Activated CD4-positive, CD25-positive, alpha-beta regulatory T cell treated with anti-CD3 and anti-CD28 coated beads, Interleukin-2, amount 50 U/mL, for 72 hours (primary cell): ENCODE measurements around the gene NCOR2.

Experiments used
- DNase-seq: peaks from one replicate; pipeline ENCODE4 v3.0.0; 2021

The NCOR2 gene

DNA sequence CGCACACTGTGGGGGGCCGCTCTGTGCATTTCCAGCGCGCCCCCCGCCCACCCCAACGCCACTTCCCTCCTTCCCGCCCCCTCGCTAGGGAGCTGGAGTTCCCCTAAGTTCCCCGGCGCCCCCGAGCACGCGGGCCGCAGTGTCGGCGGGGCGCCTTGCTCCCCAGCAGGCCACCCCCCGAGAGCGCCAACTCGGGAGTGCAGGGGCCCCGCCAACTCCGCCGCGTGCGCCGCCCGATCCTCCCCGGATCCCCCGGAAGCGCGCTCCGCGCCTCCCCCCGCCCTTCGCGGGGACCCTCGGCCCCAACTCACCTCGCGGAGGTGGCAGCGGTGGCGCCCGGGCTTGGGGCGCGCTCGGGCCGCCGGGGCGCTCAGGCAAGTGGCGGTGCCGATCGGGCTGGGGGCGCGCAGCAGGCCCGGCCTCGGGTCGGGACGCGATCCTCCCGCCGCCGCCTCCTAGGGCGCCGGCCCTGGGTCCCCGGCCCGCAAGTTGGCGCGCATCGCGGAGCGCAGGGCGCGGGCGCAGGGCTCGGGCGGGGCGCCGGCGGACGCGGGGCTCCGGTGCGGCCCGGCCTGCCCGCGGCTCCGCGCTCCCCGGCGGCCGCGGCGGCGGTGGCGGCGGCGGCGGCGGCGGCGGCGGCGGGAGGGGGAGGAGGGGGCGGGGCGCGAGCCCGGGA lies at the start of gene NCOR2:
NCOR2 (minus strand) TSS at position 616 of the 676 bp plus-strand sequence. CDS start 72,361 bp downstream, outside the sequence.
- peak; percentile 58 for DNase-seq

DNA sequence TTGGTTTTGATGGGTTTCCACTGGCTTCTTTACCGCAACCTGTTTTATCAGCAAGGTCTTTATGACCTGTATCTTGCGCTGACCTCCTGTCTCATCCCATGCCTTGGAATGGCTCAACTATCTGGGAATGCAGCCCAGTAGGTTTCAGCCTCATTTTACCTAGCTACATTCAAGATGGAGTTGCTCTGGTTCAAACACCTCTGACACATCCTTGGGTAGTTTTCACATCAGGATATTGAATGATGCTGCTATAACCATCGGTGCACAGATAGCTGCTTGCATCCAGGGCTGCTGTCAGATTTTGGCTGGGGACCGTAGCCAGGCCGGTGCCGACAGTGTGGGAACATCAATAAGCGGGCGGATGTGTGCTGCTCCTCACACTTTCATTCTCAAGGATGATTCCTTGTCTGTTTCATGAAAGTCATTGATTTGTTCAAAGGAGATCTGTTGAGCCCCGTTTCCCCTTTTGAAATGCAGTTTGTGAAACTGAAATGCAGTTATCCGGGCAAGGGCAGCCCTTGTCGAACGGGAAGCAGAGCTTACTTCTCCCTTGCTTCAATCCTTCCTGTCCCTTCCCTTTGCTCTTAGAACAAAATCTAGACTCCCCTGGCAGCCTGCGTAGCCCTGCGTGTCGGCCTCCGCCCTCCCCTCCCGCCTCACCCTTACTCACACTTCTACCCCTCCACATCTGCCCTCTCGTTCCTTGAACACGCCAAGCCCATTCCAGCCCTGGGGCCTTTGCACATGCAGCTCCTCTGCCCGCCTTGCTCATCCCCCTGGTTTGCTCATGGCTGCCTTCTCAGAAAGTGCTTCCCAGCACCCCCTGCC lies 49.2 kb upstream of the NCOR2 start:
- DNase-seq = no peak

- DNase-seq = no peak
Measured at GRCh38 chr12:124614512-124615292, 47.3 kb upstream of the NCOR2 start.

DNA sequence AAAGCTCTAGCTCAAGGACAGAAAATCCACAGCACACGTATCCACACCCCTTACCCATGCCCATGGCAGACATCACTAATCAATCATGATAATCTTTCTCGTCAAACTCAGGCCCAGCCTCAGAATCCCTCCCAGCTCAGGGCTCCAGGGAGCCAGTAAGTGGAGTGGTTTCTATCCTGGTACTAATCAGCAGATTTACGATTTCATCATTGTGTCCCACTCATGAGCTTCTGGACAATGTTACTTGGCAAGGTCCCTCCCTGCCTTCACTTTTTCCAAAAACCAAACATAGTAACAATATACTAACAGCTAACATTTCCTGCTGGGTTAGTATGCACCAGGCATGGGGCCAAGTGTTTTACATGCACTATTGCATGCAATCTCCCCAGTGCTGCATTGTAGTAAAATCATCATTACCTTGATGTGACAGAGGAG lies 45.8 kb upstream of the NCOR2 start:
- no peak for DNase-seq

GRCh38 chr12:124612410-124612680 lies 44.9 kb upstream of the NCOR2 start:
- no peak for DNase-seq

DNA sequence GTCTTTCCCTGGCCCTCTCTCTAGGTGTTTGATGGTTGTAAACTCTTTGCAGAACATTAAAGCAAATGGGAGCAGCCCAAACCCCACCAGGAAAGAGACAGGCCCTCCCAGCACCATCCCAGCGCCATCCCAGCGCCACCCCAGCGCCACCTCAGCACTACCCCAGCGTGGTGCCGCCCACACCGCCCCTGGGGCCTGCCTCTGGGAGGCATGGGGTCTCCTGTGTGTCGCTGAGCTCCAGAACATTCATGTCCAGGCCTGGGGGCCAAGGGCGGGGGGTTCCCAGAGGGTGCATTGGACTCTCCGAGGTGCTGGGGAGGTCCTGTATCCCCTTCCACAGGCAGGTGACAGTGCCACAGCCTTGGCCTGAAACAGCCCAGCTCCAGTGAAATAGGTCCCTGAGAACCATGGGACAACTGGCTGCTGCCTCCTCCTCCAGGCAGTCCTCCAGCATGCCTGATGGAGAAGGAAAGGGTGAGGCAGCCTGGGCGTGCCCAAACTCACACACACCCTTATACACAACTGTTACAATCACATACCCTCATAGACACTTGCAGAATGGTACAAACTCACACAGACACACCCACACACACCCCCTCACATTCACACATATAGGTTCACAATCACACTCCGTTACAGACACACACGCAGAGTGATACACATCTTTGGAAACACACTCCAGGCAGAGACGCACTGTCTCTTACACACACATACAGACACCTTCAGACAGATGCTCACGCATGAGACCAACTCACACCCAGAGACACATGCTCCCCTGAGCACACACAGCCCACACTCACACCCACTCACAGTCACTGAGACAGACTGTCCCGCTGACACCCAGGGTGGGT lies 44.4 kb upstream of the NCOR2 start:
- no peak for DNase-seq

DNA sequence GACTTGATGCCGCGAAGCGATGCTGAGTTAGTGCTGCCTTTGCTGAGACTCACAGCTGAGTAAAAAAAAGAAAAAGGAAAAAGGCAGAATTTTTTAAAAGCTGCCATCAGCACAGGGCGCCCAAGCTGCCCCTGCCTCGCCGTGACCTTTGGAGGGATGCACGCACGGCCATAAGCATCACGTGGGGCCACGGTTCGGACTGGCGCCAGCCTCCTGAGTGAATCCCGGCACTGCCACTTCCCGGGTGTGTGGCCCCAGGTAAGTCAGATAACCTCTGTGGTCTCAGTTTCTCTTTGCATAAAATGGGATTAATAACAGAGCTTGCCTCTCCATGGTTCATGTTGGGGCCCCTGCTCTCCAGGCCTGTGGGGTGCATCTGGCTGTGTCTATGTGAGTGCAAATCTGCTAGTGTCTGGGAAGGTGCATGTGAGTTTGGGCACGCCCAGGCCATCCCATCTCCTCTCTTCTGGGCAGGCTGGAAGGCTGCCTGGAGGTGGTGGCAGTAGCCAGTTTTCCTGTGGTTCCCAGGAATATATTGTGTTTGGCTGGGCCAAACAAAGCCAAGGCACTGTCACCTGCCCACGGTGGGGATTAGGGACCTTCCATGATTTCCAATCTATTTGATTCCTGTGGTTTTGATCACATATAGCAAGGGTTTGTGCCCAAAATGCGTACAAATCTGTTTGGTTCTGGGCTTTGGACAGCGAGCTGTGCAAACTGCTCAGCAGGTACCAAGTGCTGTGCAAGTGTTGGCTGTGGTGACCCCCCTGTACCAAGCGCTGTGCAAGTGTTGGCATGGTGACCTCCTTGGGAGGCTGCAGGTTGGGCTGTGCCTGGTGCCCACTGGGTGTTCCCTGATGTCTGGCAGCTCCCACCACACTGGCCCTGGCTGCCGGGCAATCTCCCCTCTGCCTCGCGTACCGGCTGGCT lies 43.5 kb upstream of the NCOR2 start:
- DNase-seq = no peak

DNA sequence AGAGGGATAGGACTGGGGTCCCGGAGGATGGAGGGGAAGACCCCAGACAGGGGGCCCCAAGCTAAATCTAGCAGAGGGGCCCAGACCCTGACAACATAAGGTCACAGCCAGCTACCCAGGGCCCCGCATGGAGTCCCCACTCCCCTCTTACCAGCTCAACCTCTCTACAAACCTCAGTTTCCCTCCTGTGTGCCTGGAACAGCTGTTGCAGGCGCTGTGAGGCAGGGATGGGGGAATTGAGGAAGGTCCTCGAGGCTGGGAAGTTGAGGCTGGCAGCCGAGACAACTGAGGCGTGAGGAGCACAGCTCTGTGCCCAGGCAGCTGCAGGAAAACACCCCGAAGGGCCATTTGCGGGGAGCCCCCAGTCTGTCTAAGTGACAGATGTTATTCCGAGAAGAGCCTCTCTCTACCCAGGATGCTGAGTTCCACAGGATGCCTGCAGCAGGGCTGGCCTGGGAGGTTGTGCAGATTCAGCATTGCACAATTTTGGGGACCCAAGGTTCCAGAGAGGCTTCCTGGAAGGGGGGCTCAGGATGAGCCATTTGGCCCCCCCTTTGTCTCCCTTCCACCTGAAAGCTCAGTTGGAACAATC lies 42.7 kb upstream of the NCOR2 start:
- DNase-seq = no peak

DNA sequence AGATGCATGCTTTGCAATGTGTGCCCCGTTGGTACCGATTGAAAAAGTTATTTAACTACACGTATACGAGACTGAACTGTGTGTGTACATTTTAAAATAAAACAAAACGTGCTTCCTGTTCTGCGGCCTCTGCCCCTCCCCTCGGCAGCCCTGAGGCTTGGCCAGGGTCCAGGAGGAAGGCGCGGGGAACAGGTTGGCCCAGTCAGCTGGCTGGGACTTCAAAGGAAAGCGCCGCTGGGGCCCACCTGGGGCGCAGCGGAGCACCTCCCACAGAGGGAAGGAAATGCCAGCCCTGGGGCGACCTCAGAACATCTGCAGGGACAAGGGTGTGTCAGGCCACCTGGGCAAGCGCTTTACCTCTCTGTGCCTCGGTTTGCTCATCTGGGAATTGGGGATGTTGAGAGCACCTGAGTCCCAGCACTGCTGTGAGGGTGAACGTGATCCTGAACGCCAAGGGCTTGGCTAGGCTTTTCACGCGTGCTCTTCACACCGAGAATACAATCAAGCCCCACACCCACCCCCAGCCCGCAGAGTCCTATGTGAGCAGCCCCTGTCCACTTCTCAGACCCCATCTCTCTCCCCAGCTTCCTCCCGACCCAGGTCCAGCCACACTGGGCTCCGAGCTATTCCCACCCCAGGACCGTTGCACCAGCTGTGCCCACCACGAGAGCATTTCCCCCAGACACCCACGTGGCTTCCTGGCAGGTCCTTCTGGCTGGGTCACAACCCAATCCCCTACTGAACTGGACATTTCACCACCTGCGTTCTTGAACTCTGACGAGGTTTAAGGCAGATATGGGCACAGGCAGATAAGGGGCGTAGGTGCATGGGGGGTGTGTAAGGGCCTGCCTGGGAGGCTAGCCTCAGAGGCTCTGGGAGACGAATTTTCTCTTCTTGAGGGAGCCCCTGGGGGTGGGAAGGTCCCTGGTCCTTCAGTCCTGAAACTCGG lies 41.9 kb upstream of the NCOR2 start:
- DNase-seq = peak; percentile 52

GRCh38 chr12:124608450-124608870 lies 41.0 kb upstream of the NCOR2 start:
- DNase-seq = no peak

GRCh38 chr12:124607681-124608425 lies 40.4 kb upstream of the NCOR2 start:
- DNase-seq = no peak

DNA sequence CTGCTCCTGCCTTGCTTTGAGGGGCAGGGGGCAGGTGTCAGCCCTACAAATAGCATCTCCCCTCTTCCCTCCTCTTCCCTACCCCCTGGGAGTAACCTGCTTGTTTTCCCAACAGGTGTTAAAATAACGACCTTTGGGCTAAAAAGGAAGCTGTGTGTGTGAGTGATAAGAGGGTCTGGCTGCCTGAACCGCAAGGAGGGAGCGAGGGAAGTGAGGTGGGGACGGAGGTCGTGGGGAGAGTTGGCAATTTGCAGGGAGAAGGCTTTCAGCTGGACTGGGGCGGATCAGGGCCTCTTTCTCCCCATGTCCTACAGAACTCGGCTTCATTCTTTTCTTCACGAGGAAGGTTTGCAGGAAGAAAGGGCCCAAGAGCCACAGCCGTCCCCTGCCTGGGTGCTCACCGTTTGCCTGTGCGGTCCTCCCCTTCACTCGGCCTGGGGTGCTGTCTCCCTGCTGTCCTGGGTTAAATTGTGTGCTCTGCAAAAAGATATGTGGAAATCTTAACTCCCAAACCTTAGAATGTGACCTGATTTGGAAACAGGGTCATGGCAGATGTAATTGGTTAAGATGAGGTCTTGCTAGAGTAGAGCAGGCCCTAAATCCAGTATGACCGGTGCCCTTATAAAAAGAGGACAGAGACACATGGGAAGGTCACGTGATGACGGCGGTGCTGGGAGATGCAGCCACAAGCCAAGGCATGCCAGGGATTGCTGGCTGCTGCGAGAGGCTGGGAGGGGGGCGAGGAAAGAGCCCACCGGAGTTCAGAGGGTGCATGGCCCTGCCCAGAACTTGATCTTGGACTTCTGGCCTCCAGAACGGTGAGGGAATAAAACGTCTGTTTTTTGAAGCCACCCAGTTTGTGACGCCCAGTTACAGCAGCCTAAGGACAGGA lies 38.7 kb upstream of the NCOR2 start:
- DNase-seq = no peak

- DNase-seq = no peak
Measured at GRCh38 chr12:124605150-124605882, 37.9 kb upstream of the NCOR2 start.

DNA sequence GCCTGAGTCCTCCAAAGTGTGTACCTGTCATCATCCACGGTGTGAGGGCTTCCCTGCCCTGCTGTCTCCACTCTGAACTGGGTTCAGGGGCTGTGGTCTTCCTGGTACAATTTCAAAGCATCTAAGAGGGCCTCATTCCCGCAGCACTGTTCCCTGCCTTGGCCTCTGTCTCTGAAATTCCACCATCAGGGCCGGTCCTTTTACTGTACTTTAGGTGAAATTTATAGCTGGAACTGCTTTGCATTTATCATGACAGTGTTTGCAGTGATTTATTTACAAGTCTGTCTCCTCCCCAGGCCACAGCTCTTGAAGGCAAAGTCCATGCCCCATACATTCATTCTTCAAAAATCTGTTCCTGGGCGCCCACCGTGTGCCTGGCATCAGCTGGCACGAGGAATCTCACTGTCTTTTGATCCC lies 36.9 kb upstream of the NCOR2 start:
- DNase-seq = no peak

DNA sequence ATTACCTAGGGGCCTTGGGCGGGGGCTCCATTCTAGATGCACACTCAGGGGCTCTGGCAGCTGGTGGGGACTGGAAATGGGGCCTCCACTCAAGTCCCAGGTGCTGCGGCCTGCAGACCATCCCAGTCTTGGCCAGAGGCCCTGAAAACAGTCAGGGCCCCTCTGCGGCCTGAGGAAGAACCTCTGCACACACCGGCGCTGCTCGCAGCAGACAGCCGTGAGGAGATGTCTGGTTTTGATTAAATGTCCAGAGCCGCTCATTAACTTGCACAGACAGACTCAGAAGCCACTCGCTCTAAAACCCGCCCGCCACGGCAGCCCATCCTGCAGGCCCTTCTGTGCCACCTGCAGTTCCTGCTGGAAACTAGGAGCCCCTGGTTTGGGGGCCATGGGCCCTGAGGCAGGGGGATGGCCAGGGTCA lies 36.4 kb upstream of the NCOR2 start:
- DNase-seq = no peak

DNA sequence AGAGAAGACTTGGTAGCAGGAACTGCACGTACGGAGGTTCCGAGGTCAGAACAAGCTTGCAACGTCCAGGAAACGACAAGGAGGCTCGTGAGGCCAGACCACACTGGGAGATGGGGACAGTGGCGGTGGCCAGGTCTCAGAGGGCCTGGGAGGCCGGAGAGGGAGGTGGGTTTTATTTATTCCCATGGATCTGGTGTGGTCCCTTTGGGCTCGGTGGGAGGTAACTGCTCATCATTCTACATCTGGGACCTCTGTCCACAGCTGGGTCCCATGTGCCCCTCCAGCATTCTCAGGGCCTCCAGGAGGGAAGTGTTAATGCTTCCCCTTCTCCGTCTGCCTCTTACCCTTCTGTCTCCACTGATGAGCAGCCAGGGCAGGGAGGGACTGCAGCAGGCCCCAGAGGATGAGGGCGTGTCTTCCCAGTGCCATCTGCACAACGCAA lies 35.7 kb upstream of the NCOR2 start:
- no peak for DNase-seq

DNA sequence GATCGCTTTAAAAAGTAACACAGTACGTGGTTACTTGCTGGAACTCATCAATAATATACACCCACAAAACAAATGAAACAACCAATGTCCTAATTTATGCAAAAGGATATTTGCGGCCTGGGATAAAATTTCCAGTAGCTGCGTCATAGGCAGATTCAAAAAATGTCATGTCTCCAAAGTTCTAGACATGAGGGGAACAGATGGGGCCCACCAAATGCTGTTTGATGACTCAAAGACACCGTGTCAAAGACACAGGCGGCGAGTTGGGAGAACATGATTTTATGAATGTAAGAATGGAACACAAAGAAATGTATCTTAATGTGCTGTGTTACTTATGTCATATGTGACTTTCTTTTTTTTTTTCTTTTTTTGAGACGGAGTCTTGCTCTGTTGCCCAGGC lies 34.3 kb upstream of the NCOR2 start:
- no peak for DNase-seq
